Memory B cell (primary cell): ENCODE results near the gene COA3.
A peak's percentile ranks its signal among the peaks of the same experiment; 100 is the strongest.

Experiments used
- ATAC-seq: fragments of 150-1000 bp; cut with Tn5 transposase; 2 replicates; pipeline ENCODE4 v1.10.0; 2021; ENCODE audit warnings: low read depth, mild to moderate bottlenecking, moderate library complexity
- DNase-seq, 2 donors: peaks; one replicate each; pipeline ENCODE4 v3.0.0; 2022; ENCODE audit warnings: low spot score in 2 of 2
- H3K27ac Mint-ChIP-seq: one replicate; pipeline ENCODE4 v1.8.0; 2022; ENCODE audit warnings: mild to moderate bottlenecking, moderate library complexity, mixed read lengths
- H3K27me3 Mint-ChIP-seq: one replicate; pipeline ENCODE4 v1.8.0; 2022; ENCODE audit warnings: mixed read lengths
- H3K36me3 Mint-ChIP-seq: one replicate; pipeline ENCODE4 v1.8.0; 2022; ENCODE audit warnings: mild to moderate bottlenecking, mixed read lengths
- H3K4me1 Mint-ChIP-seq: one replicate; pipeline ENCODE4 v1.8.0; 2022; ENCODE audit warnings: mixed read lengths
- H3K4me3 Mint-ChIP-seq: one replicate; pipeline ENCODE4 v1.8.0; 2022; ENCODE audit warnings: mild to moderate bottlenecking, moderate library complexity, mixed read lengths
- H3K9me3 Mint-ChIP-seq: one replicate; pipeline ENCODE4 v1.8.0; 2022; ENCODE audit warnings: mixed read lengths

The COA3 gene

GRCh38 chr17:42798011-42798382 lies 507 bp downstream of the COA3 start:
- H3K36me3 Mint-ChIP-seq: peaks cover 6% of the 10 kb centered on the region
- no peak for ATAC-seq
- H3K9me3 Mint-ChIP-seq: no peaks in the 10 kb centered on the region
- H3K4me3 Mint-ChIP-seq: peak overlapping the region; percentile 96
- H3K4me1 Mint-ChIP-seq: peaks cover 25% of the 10 kb centered on the region
- peak overlapping the region; percentile 85 for H3K27ac Mint-ChIP-seq
- no peak for DNase-seq
- no peaks in the 10 kb centered on the region for H3K27me3 Mint-ChIP-seq

- peaks cover 25% of the 10 kb centered on the region for H3K4me1 Mint-ChIP-seq
- no peaks in the 10 kb centered on the region for H3K27me3 Mint-ChIP-seq
- H3K9me3 Mint-ChIP-seq: no peaks in the 10 kb centered on the region
- H3K27ac Mint-ChIP-seq: no peak overlapping the region
- H3K36me3 Mint-ChIP-seq: peaks cover 6% of the 10 kb centered on the region
- H3K4me3 Mint-ChIP-seq: peak overlapping the region; percentile 96
- ATAC-seq: no peak
- no peak for DNase-seq
These were observed 1.2 kb downstream of the COA3 start for GRCh38 chr17:42797067-42798007.

GRCh38 chr17:42796066-42796758 lies 2.3 kb downstream of the COA3 start:
- Mint-ChIP-seq H3K4me1 (peaks cover 25% of the 10 kb centered on the region), H3K9me3 (no peaks in the 10 kb centered on the region), H3K4me3 (no peak overlapping the region), H3K36me3 (peaks cover 6% of the 10 kb centered on the region), H3K27ac (no peak overlapping the region), H3K27me3 (no peaks in the 10 kb centered on the region)
- ATAC-seq (no peak), DNase-seq (no peak)

- no peaks in the 10 kb centered on the region for H3K27me3 Mint-ChIP-seq
- H3K4me3 Mint-ChIP-seq: peak overlapping the region; percentile 11
- H3K27ac Mint-ChIP-seq: no peak overlapping the region
- DNase-seq (no peak), ATAC-seq (no peak)
- H3K36me3 Mint-ChIP-seq: peaks cover 6% of the 10 kb centered on the region
- no peaks in the 10 kb centered on the region for H3K9me3 Mint-ChIP-seq
- H3K4me1 Mint-ChIP-seq: peaks cover 25% of the 10 kb centered on the region
These were observed 3.0 kb downstream of the COA3 start for GRCh38 chr17:42795465-42795864.

GRCh38 chr17:42795061-42795460 lies 3.4 kb downstream of the COA3 start:
- DNase-seq (no peak), ATAC-seq (no peak)
- Mint-ChIP-seq H3K27ac (no peak overlapping the region), H3K4me3 (no peak overlapping the region), H3K4me1 (peaks cover 25% of the 10 kb centered on the region), H3K27me3 (peaks cover 3% of the 10 kb centered on the region), H3K9me3 (no peaks in the 10 kb centered on the region), H3K36me3 (peaks cover 6% of the 10 kb centered on the region)

- no peak for DNase-seq
- peaks cover 6% of the 10 kb centered on the region for H3K36me3 Mint-ChIP-seq
These were observed 6.0 kb downstream of the COA3 start for GRCh38 chr17:42792545-42792944.

GRCh38 chr17:42791948-42792347 lies 6.6 kb downstream of the COA3 start:
- no peak for DNase-seq
- Mint-ChIP-seq H3K36me3 (peaks cover 6% of the 10 kb centered on the region), H3K27me3 (peaks cover 9% of the 10 kb centered on the region), H3K4me1 (peaks cover 17% of the 10 kb centered on the region), H3K4me3 (no peak overlapping the region), H3K9me3 (no peaks in the 10 kb centered on the region), H3K27ac (no peak overlapping the region)
- ATAC-seq: no peak

More at GRCh38 chr17:42792545-42792944, 6.0 kb downstream of the COA3 start:
- Mint-ChIP-seq H3K27me3 (peaks cover 6% of the 10 kb centered on the region), H3K4me1 (peaks cover 19% of the 10 kb centered on the region), H3K4me3 (no peak overlapping the region), H3K27ac (no peak overlapping the region), H3K9me3 (no peaks in the 10 kb centered on the region)
- ATAC-seq: no peak

GRCh38 chr17:42787266-42787665 lies 11.2 kb downstream of the COA3 start:
- Mint-ChIP-seq H3K4me3 (no peak overlapping the region), H3K27ac (no peak overlapping the region), H3K36me3 (no peaks in the 10 kb centered on the region), H3K9me3 (peaks cover 3% of the 10 kb centered on the region), H3K4me1 (peaks cover 14% of the 10 kb centered on the region), H3K27me3 (peaks cover 31% of the 10 kb centered on the region)
- ATAC-seq (no peak), DNase-seq (no peak)

GRCh38 chr17:42784811-42785592 lies 13.5 kb downstream of the COA3 start:
- peaks cover 3% of the 10 kb centered on the region for H3K9me3 Mint-ChIP-seq
- no peak overlapping the region for H3K27ac Mint-ChIP-seq
- peaks cover 28% of the 10 kb centered on the region for H3K27me3 Mint-ChIP-seq
- peaks cover 18% of the 10 kb centered on the region for H3K4me1 Mint-ChIP-seq
- H3K36me3 Mint-ChIP-seq: no peaks in the 10 kb centered on the region
- DNase-seq (no peak), ATAC-seq (no peak)
- peak overlapping the region; percentile 33 for H3K4me3 Mint-ChIP-seq

GRCh38 chr17:42784409-42784808 lies 14.1 kb downstream of the COA3 start:
- ATAC-seq: no peak
- Mint-ChIP-seq H3K4me3 (no peak overlapping the region), H3K27ac (no peak overlapping the region), H3K36me3 (peaks cover 5% of the 10 kb centered on the region), H3K27me3 (peaks cover 32% of the 10 kb centered on the region), H3K4me1 (peaks cover 21% of the 10 kb centered on the region), H3K9me3 (peaks cover 3% of the 10 kb centered on the region)
- DNase-seq: no peak

- peaks cover 3% of the 10 kb centered on the region for H3K9me3 Mint-ChIP-seq
- H3K27ac Mint-ChIP-seq: no peak overlapping the region
- peaks cover 12% of the 10 kb centered on the region for H3K36me3 Mint-ChIP-seq
- H3K4me3 Mint-ChIP-seq: no peak overlapping the region
- H3K27me3 Mint-ChIP-seq: peaks cover 32% of the 10 kb centered on the region
- H3K4me1 Mint-ChIP-seq: peaks cover 21% of the 10 kb centered on the region
- no peak for DNase-seq
- ATAC-seq: no peak
These were observed 14.7 kb downstream of the COA3 start for GRCh38 chr17:42783791-42784138.

- Mint-ChIP-seq H3K4me3 (no peak overlapping the region), H3K4me1 (peaks cover 21% of the 10 kb centered on the region), H3K27me3 (peaks cover 32% of the 10 kb centered on the region), H3K36me3 (peaks cover 15% of the 10 kb centered on the region), H3K27ac (no peak overlapping the region), H3K9me3 (peaks cover 3% of the 10 kb centered on the region)
- ATAC-seq (no peak), DNase-seq (no peak)
These were observed 15.3 kb downstream of the COA3 start for GRCh38 chr17:42783062-42783790.

GRCh38 chr17:42782166-42783061 lies 16.1 kb downstream of the COA3 start:
- Mint-ChIP-seq H3K27me3 (peaks cover 28% of the 10 kb centered on the region), H3K4me1 (peaks cover 21% of the 10 kb centered on the region), H3K9me3 (peaks cover 3% of the 10 kb centered on the region), H3K36me3 (peaks cover 21% of the 10 kb centered on the region), H3K27ac (no peak overlapping the region), H3K4me3 (no peak overlapping the region)
- DNase-seq (no peak), ATAC-seq (no peak)
